ENCODE data around the gene ZP2. TPM values are rescaled to one million over a fixed set of nuclear protein-coding genes. Genes with fewer than 3 reads are reported as not detected.
A peak's percentile ranks its signal among the peaks of the same experiment; 100 is the strongest.

ZP2 gene
- total and polyA plus RNA-seq, 12 donors, result not detected

DNA sequence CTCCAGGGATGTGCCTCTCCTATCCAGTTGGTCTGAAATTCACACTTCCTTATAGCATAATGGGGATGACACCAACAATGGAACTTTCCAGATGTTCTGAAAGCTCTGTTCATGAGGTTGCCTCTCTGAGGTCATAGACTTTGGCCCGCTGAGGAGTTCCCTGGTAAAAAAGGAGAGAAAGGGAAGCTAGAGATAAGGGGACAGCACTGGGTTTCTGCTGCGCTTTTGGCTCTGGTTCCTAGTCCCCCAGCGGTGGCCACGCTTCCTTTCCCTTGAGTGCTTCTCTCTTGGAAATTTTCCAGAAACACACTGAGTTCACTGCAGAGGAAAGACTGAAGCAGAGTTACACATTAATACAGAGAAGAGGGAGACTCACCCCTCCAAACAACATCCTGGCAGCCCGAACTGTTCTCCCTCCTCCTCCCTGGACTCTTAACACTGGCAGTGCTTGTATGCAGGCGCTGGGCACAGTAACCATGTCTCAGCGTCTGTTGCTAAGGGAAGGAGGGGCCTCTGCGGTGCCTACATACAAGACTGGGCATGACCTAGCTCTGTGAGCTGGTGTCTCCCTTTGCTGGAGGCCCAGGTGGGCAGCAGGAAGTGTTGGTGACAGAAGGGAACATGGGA lies 60.9 kb downstream of the ZP2 start, which contains the start of gene DNAH3:
TSS of gene DNAH3 (minus strand) at position 472 of the 627 bp plus-strand sequence. CDS start 527 bp downstream, outside the sequence.
- intact Hi-C loops (cut with DNase I), result loop anchor here in 5 of 10 donors (10.0 kb wide), 5 partner anchors 154 to 1524 kb away; no protein-coding TSS in a partner anchor
- TF ChIP-seq, protein P1, sequence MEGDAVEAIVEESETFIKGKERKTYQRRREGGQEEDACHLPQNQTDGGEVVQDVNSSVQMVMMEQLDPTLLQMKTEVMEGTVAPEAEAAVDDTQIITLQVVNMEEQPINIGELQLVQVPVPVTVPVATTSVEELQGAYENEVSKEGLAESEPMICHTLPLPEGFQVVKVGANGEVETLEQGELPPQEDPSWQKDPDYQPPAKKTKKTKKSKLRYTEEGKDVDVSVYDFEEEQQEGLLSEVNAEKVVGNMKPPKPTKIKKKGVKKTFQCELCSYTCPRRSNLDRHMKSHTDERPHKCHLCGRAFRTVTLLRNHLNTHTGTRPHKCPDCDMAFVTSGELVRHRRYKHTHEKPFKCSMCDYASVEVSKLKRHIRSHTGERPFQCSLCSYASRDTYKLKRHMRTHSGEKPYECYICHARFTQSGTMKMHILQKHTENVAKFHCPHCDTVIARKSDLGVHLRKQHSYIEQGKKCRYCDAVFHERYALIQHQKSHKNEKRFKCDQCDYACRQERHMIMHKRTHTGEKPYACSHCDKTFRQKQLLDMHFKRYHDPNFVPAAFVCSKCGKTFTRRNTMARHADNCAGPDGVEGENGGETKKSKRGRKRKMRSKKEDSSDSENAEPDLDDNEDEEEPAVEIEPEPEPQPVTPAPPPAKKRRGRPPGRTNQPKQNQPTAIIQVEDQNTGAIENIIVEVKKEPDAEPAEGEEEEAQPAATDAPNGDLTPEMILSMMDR (IDR thresholded peaks at IDR 0.05), result no peak
- Histone ChIP-seq H3K9me3 (no peaks in the 10 kb centered on the region), H3K4me3 (no peak within 1 kb of the TSS), H3K4me1 (peaks cover 0 to 10% (median 7%) of the 10 kb centered on the region in 9 donors), H3K27me3 (no peaks in the 10 kb centered on the region), H3K27ac (no peak within 1 kb of the TSS), H3K36me3 (no peaks in the 10 kb centered on the region)
- DNase-seq, result no peak
- 7 to 12% methylated on average over 8 of the region's 8 CpGs for WGBS, 2 donors
- ATAC-seq, result peak; percentile 11 to 81 (median 58)

Other genes with a start within 250 kb of the ZP2 start
- 1 to 10 TPM in 6 of 10 donors, under 1 TPM in 4; 0.39 to 3.7 (median 1.1) TPM for gene DNAH3, start 60.7 kb downstream of the ZP2 start, total RNA-seq
- gene DNAH3, start 60.7 kb downstream of the ZP2 start, polyA plus RNA-seq, result 1 to 10 TPM in 1 of 2 donors, not detected in 1; 1.0 TPM
- 100 to 1,000 TPM; 116 to 182 (median 143) TPM for gene LDAF1, start 52.9 kb downstream of the ZP2 start, total RNA-seq
- 10 to 100 TPM; 21.0 to 21.9 TPM for gene LDAF1, start 52.9 kb downstream of the ZP2 start, polyA plus RNA-seq
- not detected for gene ANKS4B, start 22.1 kb upstream of the ZP2 start, total RNA-seq
- not detected for gene ANKS4B, start 22.1 kb upstream of the ZP2 start, polyA plus RNA-seq
- gene CRYM, start 66.7 kb upstream of the ZP2 start, total RNA-seq, result 100 to 1,000 TPM in 7 of 10 donors, 10 to 100 TPM in 3; 31.9 to 265 (median 186) TPM
- 10 to 100 TPM; 37.1 to 47.0 TPM for gene CRYM, start 66.7 kb upstream of the ZP2 start, polyA plus RNA-seq